ENCODE results near the gene PON1.

Gene PON1

GRCh38 chr7:95324431-95324830, at the start of gene PON1:
Gene PON1, minus strand, starts transcription at chr7:95324532. Its CDS starts 57 bp downstream, at chr7:95324475.
- DNase-seq: no peak

- no peak for DNase-seq
These were observed 49.0 kb upstream of the PON1 start for GRCh38 chr7:95373323-95373722.

- no peak for DNase-seq
These were observed 43.9 kb upstream of the PON1 start for GRCh38 chr7:95368235-95368634.

- DNase-seq: no peak
These were observed 43.3 kb upstream of the PON1 start for GRCh38 chr7:95367606-95368005.

- DNase-seq: no peak
These were observed 40.8 kb upstream of the PON1 start for GRCh38 chr7:95365151-95365550.

GRCh38 chr7:95357623-95358022, 33.3 kb upstream of the PON1 start:
- no peak for DNase-seq

GRCh38 chr7:95342642-95343307, 18.4 kb upstream of the PON1 start:
- DNase-seq: no peak

- DNase-seq: no peak
These were observed 17.7 kb upstream of the PON1 start for GRCh38 chr7:95342029-95342428.

GRCh38 chr7:95340491-95340890, 16.2 kb upstream of the PON1 start:
- DNase-seq: no peak

GRCh38 chr7:95338832-95339231, 14.5 kb upstream of the PON1 start:
- no peak for DNase-seq

GRCh38 chr7:95335093-95335492, 10.8 kb upstream of the PON1 start:
- no peak for DNase-seq

GRCh38 chr7:95334447-95334846, 10.1 kb upstream of the PON1 start:
- DNase-seq: no peak

- no peak for DNase-seq
These were observed 6.6 kb upstream of the PON1 start for GRCh38 chr7:95330961-95331337.

GRCh38 chr7:95330204-95330960, 6.0 kb upstream of the PON1 start:
- peak; percentile 29 for DNase-seq

- no peak for DNase-seq
These were observed 3.0 kb upstream of the PON1 start for GRCh38 chr7:95327356-95327755.

- no peak for DNase-seq
These were observed 762 bp downstream of the PON1 start for GRCh38 chr7:95323410-95324129.

GRCh38 chr7:95322854-95323253, 1.5 kb downstream of the PON1 start:
- no peak for DNase-seq

- DNase-seq: no peak
These were observed 1.9 kb downstream of the PON1 start for GRCh38 chr7:95322396-95322795.

GRCh38 chr7:95321720-95322119, 2.6 kb downstream of the PON1 start:
- no peak for DNase-seq

GRCh38 chr7:95320651-95321050, 3.7 kb downstream of the PON1 start:
- no peak for DNase-seq

GRCh38 chr7:95319570-95319969, 4.8 kb downstream of the PON1 start:
- no peak for DNase-seq

- no peak for DNase-seq
These were observed 5.7 kb downstream of the PON1 start for GRCh38 chr7:95318501-95319100.

- no peak for DNase-seq
These were observed 6.4 kb downstream of the PON1 start for GRCh38 chr7:95317966-95318365.

GRCh38 chr7:95317546-95317945, 6.8 kb downstream of the PON1 start:
- no peak for DNase-seq
